Measurements from ENCODE around the gene FAM8A1.

Gene FAM8A1

DNA sequence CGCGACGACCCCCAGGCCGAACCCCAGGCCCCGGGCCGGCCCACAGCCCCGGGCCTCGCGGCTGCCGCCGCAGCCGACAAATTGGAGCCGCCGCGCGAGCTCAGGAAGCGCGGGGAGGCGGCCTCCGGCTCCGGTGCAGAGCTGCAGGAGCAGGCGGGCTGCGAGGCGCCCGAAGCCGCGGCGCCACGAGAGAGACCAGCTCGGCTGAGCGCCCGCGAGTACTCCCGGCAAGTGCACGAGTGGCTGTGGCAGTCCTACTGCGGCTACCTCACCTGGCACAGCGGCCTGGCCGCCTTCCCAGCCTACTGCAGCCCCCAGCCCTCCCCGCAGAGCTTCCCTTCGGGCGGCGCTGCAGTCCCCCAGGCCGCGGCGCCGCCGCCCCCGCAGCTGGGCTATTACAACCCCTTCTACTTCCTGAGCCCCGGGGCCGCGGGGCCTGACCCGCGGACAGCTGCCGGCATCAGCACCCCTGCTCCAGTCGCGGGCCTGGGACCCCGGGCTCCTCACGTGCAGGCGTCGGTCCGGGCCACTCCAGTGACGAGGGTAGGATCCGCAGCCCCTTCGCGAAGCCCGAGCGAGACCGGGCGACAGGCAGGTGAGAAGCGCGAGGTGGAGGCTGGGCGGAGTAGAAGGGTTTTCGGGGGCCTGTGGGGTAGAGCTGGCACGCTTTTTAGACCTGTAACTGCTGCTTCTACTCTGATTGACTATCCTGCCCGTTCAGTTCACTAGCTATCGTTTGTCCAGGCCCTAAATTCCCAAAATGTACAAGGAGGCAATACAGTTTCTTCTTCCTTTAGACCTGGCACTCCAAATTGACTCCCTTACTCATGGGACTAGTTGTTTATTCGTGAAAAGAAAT lies 654 bp downstream of the FAM8A1 start:
- no peak for TF ChIP-seq TAF1 (IDR thresholded peaks at IDR 0.05; ENCODE audit: borderline replicate concordance, insufficient read depth, low read length)
- TF ChIP-seq, protein P1, sequence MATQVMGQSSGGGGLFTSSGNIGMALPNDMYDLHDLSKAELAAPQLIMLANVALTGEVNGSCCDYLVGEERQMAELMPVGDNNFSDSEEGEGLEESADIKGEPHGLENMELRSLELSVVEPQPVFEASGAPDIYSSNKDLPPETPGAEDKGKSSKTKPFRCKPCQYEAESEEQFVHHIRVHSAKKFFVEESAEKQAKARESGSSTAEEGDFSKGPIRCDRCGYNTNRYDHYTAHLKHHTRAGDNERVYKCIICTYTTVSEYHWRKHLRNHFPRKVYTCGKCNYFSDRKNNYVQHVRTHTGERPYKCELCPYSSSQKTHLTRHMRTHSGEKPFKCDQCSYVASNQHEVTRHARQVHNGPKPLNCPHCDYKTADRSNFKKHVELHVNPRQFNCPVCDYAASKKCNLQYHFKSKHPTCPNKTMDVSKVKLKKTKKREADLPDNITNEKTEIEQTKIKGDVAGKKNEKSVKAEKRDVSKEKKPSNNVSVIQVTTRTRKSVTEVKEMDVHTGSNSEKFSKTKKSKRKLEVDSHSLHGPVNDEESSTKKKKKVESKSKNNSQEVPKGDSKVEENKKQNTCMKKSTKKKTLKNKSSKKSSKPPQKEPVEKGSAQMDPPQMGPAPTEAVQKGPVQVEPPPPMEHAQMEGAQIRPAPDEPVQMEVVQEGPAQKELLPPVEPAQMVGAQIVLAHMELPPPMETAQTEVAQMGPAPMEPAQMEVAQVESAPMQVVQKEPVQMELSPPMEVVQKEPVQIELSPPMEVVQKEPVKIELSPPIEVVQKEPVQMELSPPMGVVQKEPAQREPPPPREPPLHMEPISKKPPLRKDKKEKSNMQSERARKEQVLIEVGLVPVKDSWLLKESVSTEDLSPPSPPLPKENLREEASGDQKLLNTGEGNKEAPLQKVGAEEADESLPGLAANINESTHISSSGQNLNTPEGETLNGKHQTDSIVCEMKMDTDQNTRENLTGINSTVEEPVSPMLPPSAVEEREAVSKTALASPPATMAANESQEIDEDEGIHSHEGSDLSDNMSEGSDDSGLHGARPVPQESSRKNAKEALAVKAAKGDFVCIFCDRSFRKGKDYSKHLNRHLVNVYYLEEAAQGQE (IDR thresholded peaks at IDR 0.05; ENCODE audit: insufficient read depth in 1 of 2, low read depth in 2 of 2, low read length in 2 of 2) = peak in 1 of 2 experiments; percentile 17; a peak in 1 of 4 replicates

DNA sequence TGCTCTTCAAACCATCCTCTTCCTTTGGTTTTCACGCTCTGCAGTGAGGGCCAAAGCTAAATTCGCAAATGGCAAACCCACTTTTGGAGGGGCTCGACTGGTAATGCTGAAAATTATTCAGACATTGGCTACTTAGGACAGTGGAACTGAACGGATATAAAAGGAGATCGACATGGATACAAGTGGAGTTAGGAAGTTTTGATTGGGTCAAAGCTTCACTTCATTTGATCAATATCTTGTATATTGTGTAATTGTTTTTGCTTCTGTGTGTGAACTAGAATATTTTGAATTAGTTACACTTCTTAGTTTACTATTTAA lies 1.2 kb downstream of the FAM8A1 start:
- no peak for TF ChIP-seq SIN3A (IDR thresholded peaks at IDR 0.05; ENCODE audit: borderline replicate concordance, insufficient read depth, low read length)
- TF ChIP-seq, protein P1 (IDR thresholded peaks at IDR 0.05; ENCODE audit: insufficient read depth in 1 of 2, low read depth in 2 of 2, low read length in 2 of 2) = no peak
- TF ChIP-seq POLR2AphosphoS5 (IDR thresholded peaks at IDR 0.05; ENCODE audit: low read depth, low read length) = no peak
- TF ChIP-seq FOXP2 (optimal IDR thresholded peaks at IDR 0.05; ENCODE audit: borderline replicate concordance, extremely low read depth, extremely low read length, insufficient read depth) = no peak
- no peak for TF ChIP-seq TAF1 (IDR thresholded peaks at IDR 0.05; ENCODE audit: borderline replicate concordance, insufficient read depth, low read length)

DNA sequence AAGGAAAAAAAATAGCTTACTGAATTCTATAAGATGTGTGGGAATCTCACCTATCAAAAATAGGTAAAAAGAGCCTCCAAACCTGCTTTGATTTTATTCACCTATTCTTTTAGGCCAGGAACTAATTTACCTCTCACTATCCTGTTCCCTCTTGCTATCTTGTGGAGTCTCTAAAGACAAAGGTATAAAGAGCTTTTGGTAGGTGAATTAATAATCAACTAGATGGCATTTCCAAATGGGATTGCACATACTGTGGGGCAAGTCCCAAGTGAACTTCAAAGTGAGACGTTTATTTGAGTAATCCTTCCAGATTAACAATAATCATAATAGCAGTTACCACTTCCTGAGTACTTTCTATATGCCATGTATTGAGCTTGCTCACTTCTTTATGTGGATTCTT lies 2.8 kb downstream of the FAM8A1 start:
- no peak for TF ChIP-seq POLR2AphosphoS5 (IDR thresholded peaks at IDR 0.05; ENCODE audit: low read depth, low read length)
- no peak for TF ChIP-seq TAF1 (IDR thresholded peaks at IDR 0.05; ENCODE audit: borderline replicate concordance, insufficient read depth, low read length)
- no peak for TF ChIP-seq SIN3A (IDR thresholded peaks at IDR 0.05; ENCODE audit: borderline replicate concordance, insufficient read depth, low read length)
- TF ChIP-seq FOXP2 (optimal IDR thresholded peaks at IDR 0.05; ENCODE audit: borderline replicate concordance, extremely low read depth, extremely low read length, insufficient read depth) = no peak
- TF ChIP-seq, protein P1 (IDR thresholded peaks at IDR 0.05; ENCODE audit: insufficient read depth in 1 of 2, low read depth in 2 of 2, low read length in 2 of 2) = no peak

DNA sequence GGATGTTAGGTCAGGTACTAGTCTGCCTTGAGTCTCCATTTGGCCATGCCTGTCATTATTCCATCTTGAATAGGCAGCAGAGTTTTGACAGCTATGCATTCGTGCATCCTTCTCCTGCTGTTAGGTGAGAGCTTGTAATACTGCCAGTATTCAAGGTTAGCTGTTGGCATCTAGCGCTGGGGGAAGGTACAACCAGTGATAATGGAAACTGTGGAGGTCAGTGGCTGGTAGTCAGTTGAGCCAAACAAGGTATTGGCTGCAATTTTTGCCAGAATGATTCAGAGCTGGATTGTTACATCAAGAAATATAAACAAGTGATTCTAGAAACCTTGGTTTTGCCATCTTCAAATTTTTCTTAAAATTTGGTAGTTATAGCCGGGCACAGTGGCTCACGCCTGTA lies 6.5 kb downstream of the FAM8A1 start:
- TF ChIP-seq, protein P1 (IDR thresholded peaks at IDR 0.05; ENCODE audit: insufficient read depth in 1 of 2, low read depth in 2 of 2, low read length in 2 of 2) = no peak
- TF ChIP-seq FOXP2 (optimal IDR thresholded peaks at IDR 0.05; ENCODE audit: borderline replicate concordance, extremely low read depth, extremely low read length, insufficient read depth) = no peak
- no peak for TF ChIP-seq SIN3A (IDR thresholded peaks at IDR 0.05; ENCODE audit: borderline replicate concordance, insufficient read depth, low read length)
- no peak for TF ChIP-seq POLR2AphosphoS5 (IDR thresholded peaks at IDR 0.05; ENCODE audit: low read depth, low read length)
- no peak for TF ChIP-seq TAF1 (IDR thresholded peaks at IDR 0.05; ENCODE audit: borderline replicate concordance, insufficient read depth, low read length)

Data from PFSK-1 (cell line).